Skeletal muscle satellite cell (primary cell): ENCODE data around the gene APOM.
A peak's percentile ranks its signal among the peaks of the same experiment; 100 is the strongest.

Experiments used
- H3K27me3 ChIP-seq: 2 replicates; pipeline ENCODE4 v1.7.0; 2013; ENCODE audit warnings: low read length; ENCODE audit not compliant: control insufficient read depth, insufficient read depth
- H3K36me3 ChIP-seq: 2 replicates; pipeline ENCODE4 v1.7.0; 2013; ENCODE audit warnings: mild to moderate bottlenecking, control low read depth, low read length; ENCODE audit not compliant: insufficient read depth
- H3K4me1 ChIP-seq: 2 replicates; pipeline ENCODE4 v1.7.0; 2013; ENCODE audit warnings: low read length; ENCODE audit not compliant: control insufficient read depth, insufficient read depth
- H3K4me2 ChIP-seq: 2 replicates; pipeline ENCODE4 v1.7.0; 2013; ENCODE audit warnings: mild to moderate bottlenecking, low read length
- H3K4me3 ChIP-seq: 2 replicates; pipeline ENCODE4 v1.7.0; 2013; ENCODE audit warnings: low read length
- H3K9ac ChIP-seq: 2 replicates; pipeline ENCODE4 v1.7.0; 2013; ENCODE audit warnings: mild to moderate bottlenecking, low read depth, low read length, moderate library complexity
- H3K9me3 ChIP-seq: replicated peaks from 2 replicates; pipeline ENCODE4 v1.7.0; 2013; ENCODE audit warnings: mild to moderate bottlenecking, control low read depth, low read length

The APOM gene

GRCh38 chr6:31676904-31677303 lies 21.2 kb downstream of the APOM start:
- Histone ChIP-seq H3K27me3 (no peaks in the 10 kb centered on the region), H3K9ac (no peak overlapping the region), H3K4me1 (peaks cover 16% of the 10 kb centered on the region), H3K9me3 (no peaks in the 10 kb centered on the region), H3K4me2 (no peak overlapping the region), H3K4me3 (no peak overlapping the region), H3K36me3 (peaks cover 17% of the 10 kb centered on the region)

- no peak overlapping the region for H3K4me3 ChIP-seq
- H3K9me3 ChIP-seq: no peaks in the 10 kb centered on the region
- peaks cover 16% of the 10 kb centered on the region for H3K4me1 ChIP-seq
- no peak overlapping the region for H3K9ac ChIP-seq
- H3K4me2 ChIP-seq: no peak overlapping the region
- peaks cover 8% of the 10 kb centered on the region for H3K36me3 ChIP-seq
- H3K27me3 ChIP-seq: no peaks in the 10 kb centered on the region
Observed at GRCh38 chr6:31677955-31678354, 22.3 kb downstream of the APOM start.

GRCh38 chr6:31680226-31681134 lies 24.8 kb downstream of the APOM start, which contains the start of gene LY6G5C:
LY6G5C (minus strand) TSS chr6:31681067; CDS start chr6:31680373, 694 bp downstream.
- Histone ChIP-seq H3K4me3 (peak within 1 kb of the TSS; percentile 70), H3K9me3 (no peaks in the 10 kb centered on the region), H3K36me3 (peaks cover 5% of the 10 kb centered on the region), H3K4me2 (peak within 1 kb of the TSS; percentile 92), H3K9ac (peak within 1 kb of the TSS; percentile 83), H3K27me3 (no peaks in the 10 kb centered on the region), H3K4me1 (peaks cover 16% of the 10 kb centered on the region)

GRCh38 chr6:31681135-31681671 lies 25.5 kb downstream of the APOM start:
- Histone ChIP-seq H3K36me3 (peaks cover 7% of the 10 kb centered on the region), H3K9ac (peak overlapping the region; percentile 83), H3K4me2 (peak overlapping the region; percentile 92), H3K4me1 (peaks cover 16% of the 10 kb centered on the region), H3K4me3 (peak overlapping the region; percentile 70), H3K9me3 (no peaks in the 10 kb centered on the region), H3K27me3 (no peaks in the 10 kb centered on the region)

GRCh38 chr6:31683591-31683990 lies 27.9 kb downstream of the APOM start:
- no peak overlapping the region for H3K4me3 ChIP-seq
- no peaks in the 10 kb centered on the region for H3K9me3 ChIP-seq
- peaks cover 16% of the 10 kb centered on the region for H3K4me1 ChIP-seq
- peaks cover 31% of the 10 kb centered on the region for H3K36me3 ChIP-seq
- H3K9ac ChIP-seq: no peak overlapping the region
- no peaks in the 10 kb centered on the region for H3K27me3 ChIP-seq
- no peak overlapping the region for H3K4me2 ChIP-seq

GRCh38 chr6:31686483-31686882 lies 30.8 kb downstream of the APOM start:
- Histone ChIP-seq H3K4me3 (no peak overlapping the region), H3K36me3 (peaks cover 54% of the 10 kb centered on the region), H3K4me2 (no peak overlapping the region), H3K9ac (no peak overlapping the region), H3K4me1 (peaks cover 3% of the 10 kb centered on the region), H3K9me3 (no peaks in the 10 kb centered on the region), H3K27me3 (no peaks in the 10 kb centered on the region)

- no peak overlapping the region for H3K4me2 ChIP-seq
- H3K9me3 ChIP-seq: no peaks in the 10 kb centered on the region
- no peaks in the 10 kb centered on the region for H3K27me3 ChIP-seq
- H3K36me3 ChIP-seq: peaks cover 61% of the 10 kb centered on the region
- H3K4me1 ChIP-seq: no peaks in the 10 kb centered on the region
- H3K9ac ChIP-seq: no peak overlapping the region
- H3K4me3 ChIP-seq: no peak overlapping the region
Observed at GRCh38 chr6:31687321-31687720, 31.6 kb downstream of the APOM start.

- Histone ChIP-seq H3K9ac (no peak overlapping the region), H3K9me3 (no peaks in the 10 kb centered on the region), H3K36me3 (peaks cover 68% of the 10 kb centered on the region), H3K4me3 (no peak overlapping the region), H3K4me2 (no peak overlapping the region), H3K27me3 (no peaks in the 10 kb centered on the region), H3K4me1 (no peaks in the 10 kb centered on the region)
Observed at GRCh38 chr6:31687860-31688693, 32.4 kb downstream of the APOM start.

- peaks cover 74% of the 10 kb centered on the region for H3K36me3 ChIP-seq
- H3K9me3 ChIP-seq: no peaks in the 10 kb centered on the region
- H3K4me2 ChIP-seq: no peak overlapping the region
- H3K27me3 ChIP-seq: no peaks in the 10 kb centered on the region
- no peak overlapping the region for H3K9ac ChIP-seq
- no peak overlapping the region for H3K4me3 ChIP-seq
- no peaks in the 10 kb centered on the region for H3K4me1 ChIP-seq
Observed at GRCh38 chr6:31689249-31690110, 33.8 kb downstream of the APOM start.

- Histone ChIP-seq H3K9ac (no peak overlapping the region), H3K27me3 (no peaks in the 10 kb centered on the region), H3K4me1 (no peaks in the 10 kb centered on the region), H3K4me2 (no peak overlapping the region), H3K36me3 (peaks cover 77% of the 10 kb centered on the region), H3K9me3 (no peaks in the 10 kb centered on the region), H3K4me3 (no peak overlapping the region)
Observed at GRCh38 chr6:31690231-31691077, 34.8 kb downstream of the APOM start.
